NCI-H1930 (cell line): ENCODE data around the gene ST7.

ENCODE experiments used
- DNase-seq, 2 experiments: peaks; one replicate each; lab custom pipeline; 2025; lab: John Stamatoyannopoulos, UW

ST7 gene

DNA sequence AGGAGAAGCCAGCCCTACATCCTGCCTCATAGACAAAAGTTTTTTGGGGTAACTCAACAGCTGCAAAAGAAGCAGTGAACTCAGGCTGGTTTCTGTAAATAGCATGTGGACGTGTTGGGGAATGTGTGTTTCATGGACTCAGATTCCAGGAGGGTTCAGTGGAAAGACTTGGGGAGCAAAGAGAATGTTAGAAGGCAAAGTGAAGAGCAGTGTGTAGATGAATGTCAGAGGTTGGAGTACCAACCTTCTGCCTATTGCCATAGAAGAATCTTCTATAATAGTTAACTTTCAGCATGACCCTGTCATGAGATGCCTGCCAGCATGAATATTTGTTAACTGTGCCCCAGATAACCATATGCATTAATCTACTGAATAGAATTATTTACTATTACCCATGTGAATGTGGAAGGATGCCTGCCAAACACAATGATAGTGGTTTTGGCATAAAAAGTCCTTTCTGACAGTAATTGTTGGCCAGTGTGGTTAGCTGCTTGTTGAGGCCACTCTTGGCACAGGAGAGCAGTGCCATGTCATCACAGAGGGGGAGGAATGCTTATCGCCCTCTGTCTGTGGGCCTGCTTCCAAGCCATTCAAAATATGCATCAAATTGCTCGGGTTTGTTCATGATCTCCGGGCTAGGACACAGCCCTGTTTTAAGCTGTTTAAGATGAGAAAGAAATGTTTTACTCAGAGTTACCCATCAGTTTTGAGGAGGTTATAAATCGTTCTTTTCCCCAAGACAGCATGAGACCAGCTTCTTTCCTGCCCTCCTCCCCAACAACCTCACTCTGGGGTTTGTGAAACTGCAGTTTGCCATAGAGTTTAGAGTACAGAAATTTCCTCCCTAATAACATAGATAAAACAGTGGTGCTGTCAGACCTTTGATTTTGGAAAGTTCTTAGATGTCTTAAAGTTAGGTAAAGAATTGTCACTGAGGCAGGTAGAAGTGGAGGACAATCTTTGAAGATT lies 204.2 kb downstream of the ST7 start:
- no peak for DNase-seq

DNA sequence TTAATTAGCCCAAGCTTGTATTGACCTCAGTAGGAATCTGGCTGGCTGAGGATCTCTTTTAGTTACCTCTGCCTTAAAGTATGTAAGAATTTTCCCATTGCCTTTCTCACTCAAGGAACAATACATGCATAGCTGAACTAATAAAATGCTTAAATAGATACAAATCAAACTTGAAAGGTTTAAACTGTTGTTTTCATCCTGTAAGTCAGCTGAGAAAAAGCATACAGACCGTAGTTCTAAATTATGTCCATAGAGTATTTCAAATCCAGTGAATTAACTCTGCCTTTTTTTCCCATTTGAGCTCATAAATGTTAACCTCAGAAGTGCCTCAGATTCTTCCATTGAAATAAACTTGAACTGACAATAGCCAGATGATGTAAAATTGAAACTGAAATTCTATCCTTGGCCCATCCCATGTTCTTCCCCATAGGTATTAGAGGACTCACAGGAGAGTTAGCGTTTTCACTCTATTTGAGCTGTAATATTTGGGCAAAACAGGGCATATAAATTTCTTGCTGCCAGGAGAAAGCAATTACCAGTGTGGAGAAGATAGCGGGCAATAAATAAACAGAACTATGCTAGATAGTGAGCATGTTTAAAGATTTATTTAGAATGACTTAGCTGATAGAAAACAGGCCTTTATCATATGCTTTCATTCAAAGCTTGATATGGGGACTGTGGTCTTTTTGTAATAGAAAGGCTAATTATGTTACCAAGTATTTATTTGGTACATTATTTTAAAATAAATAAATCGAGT lies 205.8 kb downstream of the ST7 start:
- no peak for DNase-seq

DNA sequence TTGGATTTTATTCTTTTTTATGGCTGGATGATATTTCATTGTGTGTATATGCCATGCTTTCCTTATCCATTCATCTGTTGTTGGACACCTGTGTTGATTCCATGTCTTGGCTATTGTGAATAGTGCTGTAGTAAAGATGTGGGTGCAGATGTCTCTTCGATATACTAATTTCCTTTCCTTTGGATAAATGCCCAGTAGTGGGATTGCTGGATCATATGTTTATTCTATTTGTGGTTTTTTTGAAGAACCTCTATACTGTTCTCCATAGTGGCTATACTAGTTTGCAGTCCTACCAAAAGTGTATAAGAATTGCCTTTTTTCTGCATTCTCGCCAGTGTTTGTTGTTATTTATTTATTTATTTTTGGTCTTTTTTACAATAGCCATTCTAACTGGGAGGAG lies 209.8 kb downstream of the ST7 start:
- no peak for DNase-seq

DNA sequence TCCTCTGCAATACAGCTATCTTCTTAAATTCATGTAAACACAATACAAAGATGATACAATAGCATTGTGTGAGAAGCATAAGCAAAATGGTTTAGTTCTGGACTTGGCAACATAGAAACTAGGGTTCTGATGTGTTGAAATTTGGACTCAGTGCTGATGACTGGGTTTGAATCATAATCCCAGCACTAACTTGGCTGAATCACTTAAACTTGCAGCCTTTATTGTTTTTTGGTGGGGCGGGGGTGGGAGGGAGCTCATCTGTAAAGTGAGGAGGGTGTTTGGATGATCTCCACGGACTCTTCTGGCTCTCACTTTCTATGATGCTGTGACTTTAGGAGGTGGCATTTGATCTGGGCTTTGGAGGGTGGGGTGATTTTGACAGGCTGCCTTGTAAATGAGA lies 211.3 kb downstream of the ST7 start:
- no peak for DNase-seq

DNA sequence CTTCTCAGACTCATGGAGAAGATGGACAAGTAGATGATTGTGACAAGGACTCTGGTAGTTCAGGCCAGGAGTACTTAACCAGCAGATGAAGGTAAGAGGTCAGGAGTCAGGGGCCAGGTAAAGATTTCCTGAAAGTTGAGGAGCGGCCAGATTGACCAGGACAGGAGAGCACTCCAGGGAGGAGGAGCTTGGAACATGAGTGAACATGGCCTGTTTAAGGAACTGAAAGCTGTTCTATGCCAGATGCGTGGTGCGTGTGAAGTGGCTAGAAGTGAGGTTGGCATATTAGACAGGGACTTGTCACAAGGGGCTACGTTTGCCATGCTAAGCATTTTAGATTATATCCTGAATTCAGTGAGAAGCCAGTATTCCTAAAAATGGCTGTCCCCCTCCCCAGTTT lies 212.4 kb downstream of the ST7 start:
- DNase-seq, result no peak

DNA sequence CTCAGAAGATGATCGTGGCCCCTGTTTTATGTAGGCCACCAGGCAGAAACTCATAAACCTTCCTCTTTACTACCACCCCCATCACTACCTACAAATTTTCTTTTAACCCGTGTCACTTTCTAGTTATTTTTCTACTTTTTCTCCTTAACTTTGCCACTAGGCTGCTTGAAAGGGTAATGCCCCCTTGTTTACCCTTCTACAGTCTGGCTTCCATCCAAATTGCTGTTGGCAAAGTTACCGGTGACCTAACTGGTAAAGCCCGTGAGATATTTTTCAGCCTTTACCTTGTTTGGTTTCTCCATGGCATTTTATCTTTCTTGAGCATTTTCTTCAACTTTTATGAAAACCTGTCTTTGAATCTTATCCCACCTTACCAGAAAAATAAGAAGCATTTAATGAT lies 216.6 kb downstream of the ST7 start:
- DNase-seq, result no peak

DNA sequence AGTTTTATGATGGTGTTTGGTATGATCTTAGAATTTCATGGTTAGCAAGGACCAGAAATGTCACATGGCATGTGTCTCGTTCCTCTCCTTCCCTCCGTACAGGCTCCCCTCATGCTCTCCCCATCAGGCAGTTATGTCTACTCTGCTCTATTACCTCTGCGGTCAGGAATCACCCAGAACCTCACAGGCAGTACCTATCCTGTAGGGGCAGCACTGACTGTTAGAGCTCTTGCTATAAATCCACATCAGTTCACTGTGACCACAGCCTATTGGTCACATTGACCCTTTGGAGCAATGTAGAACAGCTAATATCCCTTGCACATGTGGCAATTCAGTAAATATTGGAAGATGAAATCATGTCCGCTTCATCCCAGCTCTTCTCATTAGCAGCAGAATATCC lies 217.8 kb downstream of the ST7 start:
- no peak for DNase-seq

DNA sequence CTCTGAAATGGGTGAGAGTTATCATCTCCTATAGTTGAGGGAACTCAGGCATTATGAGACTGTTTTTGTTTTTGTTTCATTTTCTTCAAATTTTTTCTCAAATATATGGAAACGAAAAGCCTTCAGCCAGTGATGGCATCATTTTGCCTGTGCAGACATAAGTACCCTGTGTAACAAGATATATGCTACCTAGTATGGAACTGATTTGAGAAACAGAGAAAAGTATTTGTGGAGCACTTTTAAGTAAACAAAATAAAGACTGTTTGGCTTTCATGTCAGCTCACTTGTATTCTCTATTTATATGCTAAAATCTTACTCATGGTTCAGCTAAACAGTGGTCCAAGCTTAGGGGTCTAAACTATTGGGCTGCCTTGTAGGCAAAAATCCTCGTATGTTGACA lies 219.0 kb downstream of the ST7 start:
- DNase-seq, result no peak

DNA sequence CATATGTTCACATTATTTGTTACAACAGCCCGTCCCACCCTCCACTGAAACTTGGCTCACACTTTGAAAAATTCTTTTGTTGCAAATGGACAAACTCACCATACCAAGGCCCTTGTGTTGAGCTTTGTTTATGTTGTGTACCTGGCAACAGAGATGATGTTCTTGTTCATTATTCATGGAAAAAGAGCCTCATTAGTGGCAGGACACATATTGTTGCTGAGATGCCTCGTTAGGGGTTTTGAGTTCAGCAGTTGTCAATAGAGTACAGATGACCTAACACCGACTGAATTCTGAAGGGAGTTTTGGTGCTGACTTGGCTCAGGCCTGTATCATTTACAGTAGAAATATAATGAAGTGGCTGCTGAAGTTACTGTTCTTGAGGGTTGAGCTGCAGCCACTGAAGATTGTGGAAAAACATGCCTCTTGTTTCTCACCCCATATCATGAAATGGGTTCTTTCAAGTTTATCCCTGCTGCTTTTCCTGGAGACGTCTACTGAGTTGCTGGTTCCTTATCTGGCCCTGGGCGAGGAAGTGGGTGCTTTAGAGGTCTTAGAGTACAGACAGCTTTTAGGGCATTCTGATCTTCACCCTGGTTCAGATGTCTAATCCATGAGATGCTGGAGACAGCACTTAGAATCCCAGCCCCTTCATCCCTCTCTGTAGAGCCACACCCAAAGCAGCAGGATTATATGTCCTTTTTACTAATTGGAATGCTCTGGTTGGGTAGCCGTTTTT lies 219.9 kb downstream of the ST7 start:
- no peak for DNase-seq

DNA sequence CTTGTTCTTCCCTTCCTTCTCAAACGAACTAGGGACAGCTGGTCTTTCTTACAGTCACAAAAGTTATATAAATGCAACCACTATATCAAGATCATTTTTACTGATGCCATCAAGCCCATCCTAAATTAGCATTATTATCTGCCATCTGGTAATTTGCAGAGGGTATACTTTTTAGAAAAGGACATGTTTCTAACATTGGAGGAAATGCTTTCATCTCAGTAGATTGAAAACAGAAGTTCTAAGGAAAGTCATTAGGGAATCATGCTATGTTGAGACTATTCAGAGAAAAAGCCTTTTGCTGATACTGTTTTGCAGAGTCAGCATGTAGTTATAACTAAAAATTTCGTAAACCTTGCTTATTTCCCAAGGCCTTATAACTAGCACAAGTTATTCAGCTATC lies 222.9 kb downstream of the ST7 start:
- no peak for DNase-seq

DNA sequence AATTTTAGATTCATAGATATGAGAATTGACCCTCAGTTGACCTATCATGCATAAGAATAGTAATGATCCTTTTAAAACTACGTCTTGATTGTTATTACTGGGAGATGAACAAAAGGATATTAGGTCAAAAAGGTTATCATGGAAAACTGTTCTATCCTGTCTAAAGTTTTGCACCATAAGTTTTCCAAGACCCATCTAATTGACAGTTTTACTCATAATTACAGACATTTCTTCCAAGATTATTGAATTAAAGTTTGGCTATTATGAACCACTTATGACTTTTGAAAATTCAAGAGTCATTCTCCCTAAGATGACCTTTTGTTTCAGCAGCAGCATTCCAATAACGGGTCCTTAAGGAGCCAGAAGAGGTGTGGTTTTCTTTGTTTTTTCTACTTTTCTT lies 225.3 kb downstream of the ST7 start:
- no peak for DNase-seq

DNA sequence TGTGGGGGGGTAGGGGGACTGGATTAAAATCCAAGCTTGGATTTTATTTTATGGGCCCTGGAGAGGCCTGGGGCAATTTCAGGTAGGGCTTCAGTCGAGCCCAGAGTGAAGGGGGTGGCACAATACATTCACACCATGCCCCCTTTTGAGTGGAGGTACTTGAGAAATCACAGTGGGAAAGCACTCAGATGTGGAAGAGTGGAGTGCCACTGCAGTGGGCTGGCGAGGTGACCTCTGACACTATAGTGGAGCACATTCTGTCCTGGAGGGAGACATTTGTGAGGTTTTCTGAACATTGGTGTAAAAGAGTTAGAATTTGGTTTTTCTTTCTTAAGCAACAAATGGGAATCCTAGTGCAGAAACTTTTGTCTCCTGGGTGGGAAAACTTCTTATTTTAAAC lies 226.4 kb downstream of the ST7 start:
- DNase-seq, result no peak

DNA sequence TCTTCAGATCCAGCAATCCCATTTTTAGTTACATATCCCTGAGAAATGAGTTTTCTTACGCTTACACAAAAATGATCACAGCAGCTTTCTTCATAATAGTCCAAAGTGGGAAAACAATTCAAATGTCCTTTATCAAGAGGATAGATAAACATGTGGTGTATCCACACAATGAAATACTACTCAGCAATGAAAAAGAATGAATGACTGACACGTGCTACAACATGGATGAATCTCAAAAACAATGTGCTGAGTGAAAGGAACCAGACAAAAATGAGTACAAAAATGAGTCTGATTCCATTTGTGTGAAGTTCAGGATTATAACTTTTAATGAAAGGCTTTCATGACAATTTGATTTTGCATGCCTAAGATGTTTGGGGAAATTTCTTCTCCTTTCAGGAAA lies 230.4 kb downstream of the ST7 start:
- DNase-seq, result no peak

DNA sequence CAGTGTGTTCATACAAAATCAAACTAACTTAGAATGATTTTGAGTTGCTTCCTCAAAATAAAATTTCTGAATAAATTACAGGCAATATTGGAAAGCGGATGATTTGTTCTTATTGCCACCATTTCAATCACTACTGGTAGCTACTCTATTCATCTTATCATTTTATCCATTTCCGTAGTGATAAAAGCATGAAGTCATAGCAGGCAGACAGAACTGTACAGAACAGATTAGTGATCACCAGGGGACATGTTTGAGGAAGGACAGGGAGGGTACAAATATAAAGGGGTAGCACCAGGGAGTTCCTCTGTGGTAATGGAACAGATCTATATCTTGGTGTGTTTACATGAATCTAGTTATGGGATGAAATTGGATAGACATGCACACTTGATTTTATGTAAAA lies 231.1 kb downstream of the ST7 start:
- no peak for DNase-seq

DNA sequence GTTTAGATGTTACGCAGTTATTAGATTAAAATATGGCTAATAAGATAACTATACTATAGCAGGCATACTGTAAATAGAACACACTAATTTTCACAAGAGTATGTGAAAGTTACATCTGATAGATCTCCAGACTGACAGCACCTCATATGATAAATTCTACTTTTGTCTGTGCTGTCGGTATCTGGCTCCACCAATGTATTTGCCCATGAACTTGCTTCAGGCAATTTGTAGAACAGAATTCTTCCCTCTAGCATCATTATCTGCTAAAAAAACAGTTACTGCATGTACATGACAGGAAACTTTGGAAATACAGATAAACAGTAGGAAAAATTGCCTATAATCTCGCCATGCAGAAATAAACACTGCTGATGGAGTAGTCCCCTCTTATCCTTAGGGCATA lies 231.8 kb downstream of the ST7 start:
- DNase-seq, result no peak

DNA sequence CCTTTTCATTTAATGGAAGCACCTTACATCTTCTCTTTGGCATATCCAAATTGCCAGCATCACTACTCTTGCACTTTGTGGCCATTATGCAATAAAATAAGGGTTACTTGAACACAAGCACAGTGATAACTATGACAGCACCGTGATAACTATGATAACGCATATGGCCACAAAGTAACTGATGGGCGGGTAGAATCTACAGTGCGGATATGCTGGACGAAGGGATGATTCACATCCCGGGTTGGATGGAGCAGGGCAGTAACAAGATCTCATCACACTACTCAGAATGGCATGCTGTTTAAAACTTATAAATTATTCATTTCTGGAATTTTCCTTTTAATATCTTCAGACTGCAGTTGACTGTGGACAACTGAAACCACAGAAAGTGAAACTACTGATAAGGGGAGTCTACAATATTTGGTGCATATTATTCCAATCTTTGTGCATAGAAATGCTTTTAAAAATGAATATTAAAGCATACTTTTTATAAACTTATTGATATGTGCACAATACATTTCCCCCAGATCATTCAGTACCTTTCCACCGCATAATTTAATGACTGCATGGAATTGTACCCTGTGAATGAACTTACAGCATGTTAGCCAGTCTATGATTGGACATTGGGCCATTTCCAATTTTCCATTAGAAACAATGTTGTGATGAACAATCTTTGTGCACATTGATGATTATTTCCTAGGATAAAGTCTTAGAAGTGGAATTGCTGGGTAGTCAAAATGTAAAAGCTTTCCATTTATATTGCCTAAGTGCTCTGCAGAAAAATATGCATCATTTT lies 233.1 kb downstream of the ST7 start:
- DNase-seq, result no peak

DNA sequence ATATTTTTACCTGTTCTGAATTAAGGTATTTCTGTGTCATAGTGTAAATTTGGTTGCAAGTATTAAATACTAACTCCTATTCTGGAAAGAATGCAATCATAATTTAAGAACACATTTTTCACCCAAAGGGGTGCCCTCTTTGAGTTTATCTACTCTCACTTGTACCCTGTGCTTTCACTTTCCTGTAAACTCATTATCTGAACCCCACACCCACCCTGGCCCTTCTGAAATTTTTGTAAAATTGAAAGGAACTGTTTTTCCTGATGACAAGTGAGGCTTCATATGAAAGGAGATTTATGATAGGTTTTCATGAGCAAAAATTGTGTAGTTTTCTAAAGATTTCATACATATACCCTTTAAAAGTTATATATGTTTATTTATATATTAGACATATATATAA lies 235.1 kb downstream of the ST7 start:
- no peak for DNase-seq

DNA sequence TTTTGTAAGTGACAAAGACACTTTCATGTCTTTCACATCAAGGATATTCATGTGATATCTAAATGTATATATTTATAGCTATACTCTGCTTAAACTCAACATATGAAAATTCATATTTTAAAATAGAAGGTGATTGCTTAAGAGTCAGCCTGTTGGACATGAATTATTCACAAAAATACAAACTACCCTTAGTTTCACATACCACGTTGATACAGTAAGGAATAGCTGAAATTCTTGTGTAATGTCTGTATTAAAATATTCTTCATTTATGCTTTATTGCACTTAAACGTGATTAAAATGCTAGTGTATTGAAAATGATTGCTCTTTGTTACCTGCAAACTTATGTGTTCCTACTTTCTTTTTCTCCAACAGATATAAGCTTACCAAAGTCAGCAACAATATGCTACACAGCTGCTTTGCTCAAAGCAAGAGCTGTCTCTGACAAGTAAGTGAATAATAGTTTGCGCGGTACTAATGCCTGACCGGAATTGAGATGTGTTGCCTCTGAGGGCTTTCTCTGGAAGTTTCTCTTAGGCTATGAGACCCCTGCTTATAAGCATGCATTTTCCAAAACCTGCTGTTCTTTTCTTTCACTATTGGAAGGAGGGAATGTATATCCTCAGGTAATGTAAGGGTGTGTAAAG lies 235.8 kb downstream of the ST7 start:
- no peak for DNase-seq

DNA sequence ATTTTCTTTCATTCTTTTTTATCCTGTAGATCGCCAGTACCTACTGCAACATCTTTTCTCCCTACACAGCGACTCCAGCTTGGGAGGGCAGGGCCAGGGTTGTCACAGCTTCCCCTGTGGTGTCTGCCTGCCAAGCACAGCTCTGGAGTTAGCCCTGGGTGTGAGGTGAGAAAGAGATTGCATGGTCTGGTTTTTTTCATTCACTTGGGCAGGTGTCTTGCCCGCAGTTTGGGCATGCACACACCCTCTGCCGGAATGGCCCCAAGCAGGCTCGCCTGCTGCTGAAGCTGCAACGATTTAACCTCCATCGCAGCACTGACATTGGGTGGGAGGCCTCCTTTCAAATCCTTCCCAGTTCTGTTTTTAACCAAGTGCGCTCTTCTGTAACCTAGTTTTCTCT lies 236.8 kb downstream of the ST7 start:
- no peak for DNase-seq

DNA sequence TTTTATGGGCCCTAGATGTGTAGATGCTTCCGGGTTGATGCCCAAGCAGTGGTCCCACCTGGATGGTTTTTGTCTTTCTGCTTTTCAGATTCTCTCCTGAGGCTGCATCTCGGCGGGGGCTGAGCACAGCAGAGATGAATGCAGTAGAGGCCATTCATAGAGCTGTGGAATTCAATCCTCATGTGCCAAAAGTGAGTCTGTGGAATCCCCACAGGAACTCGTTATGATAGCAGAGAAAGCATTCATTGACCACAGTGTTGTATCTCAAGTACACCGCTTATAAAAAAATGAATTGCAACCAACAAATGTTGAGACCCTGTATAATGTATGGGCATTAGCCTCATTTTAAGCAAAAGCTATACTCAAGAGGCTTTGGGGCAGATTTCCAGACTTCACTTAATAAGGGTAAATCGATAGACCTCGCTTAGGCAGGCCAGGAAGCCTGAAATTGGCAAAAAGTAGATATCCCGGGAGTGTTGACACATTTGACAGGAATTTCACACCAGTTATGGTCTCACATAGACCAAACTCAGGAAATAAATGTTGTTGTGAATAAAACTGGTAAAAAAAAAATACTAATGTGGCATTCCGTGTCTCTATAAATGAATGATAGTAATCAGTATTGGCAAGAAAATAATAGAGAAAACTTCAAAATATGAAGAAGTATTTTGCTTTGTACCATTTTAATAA lies 237.6 kb downstream of the ST7 start:
- DNase-seq, result no peak

DNA sequence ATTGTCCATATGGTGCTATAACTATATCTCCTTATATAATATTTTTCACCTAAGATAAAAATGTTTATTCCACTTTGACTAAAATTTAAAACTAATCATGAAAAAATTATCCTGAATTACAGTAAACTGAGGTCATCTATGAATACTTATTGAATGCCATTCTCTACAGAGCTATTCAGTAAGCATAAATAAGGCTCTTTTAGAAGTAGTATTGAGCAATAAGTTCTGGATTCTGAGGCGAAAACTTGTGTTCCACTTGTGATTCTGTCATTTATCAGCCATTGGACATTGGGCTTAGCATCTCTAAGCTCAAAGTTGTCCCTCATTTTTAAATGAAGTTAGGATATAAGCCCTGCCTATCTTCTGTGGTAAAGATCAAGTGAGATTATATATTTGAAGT lies 238.8 kb downstream of the ST7 start:
- no peak for DNase-seq
